Measurements from ENCODE around the gene DSP. TPM values are rescaled to one million over a fixed set of nuclear protein-coding genes. Genes with fewer than 3 reads are reported as not detected.

Gene DSP
- total RNA-seq, 1 experiment from 2014 or later, result 76.1 TPM

- Mint-ChIP-seq H3K36me3 (0 out of 2 replicates have a peak, but pooled peaks cover 3% of the 10 kb centered on the region), H3K4me1 (peaks cover 52% of the 10 kb centered on the region), H3K4me3 (no peak overlapping the region), H3K9me3 (no peaks in the 10 kb centered on the region), H3K27me3 (ENCODE audit: low read depth) (peaks cover 7% of the 10 kb centered on the region), H3K27ac (no peak overlapping the region; the same call in 1 of the 2 replicates)
- ChIA-PET POLR2A (no interaction called here), CTCF (interaction anchor here (1.3 kb wide), 1 partner anchor 68 kb away, joined by 5 read pairs; no protein-coding TSS in a partner anchor)
- ATAC-seq (no peak), DNase-seq (ENCODE audit: low spot score) (no peak)
- TF ChIP-seq KAT7 (CRISPR knock-in tag; IDR thresholded peaks at IDR 0.05; ENCODE audit: borderline replicate concordance) (no peak), MXD4 (CRISPR knock-in tag; IDR thresholded peaks at IDR 0.05; ENCODE audit: borderline replicate concordance) (no peak), HMGA2 (CRISPR knock-in tag; IDR thresholded peaks at IDR 0.05) (no peak), PREB (CRISPR knock-in tag; IDR thresholded peaks at IDR 0.05; ENCODE audit: borderline replicate concordance) (no peak), USF2 (CRISPR knock-in tag; IDR thresholded peaks at IDR 0.05) (no peak), ZNF396 (CRISPR knock-in tag; IDR thresholded peaks at IDR 0.05; ENCODE audit: borderline replicate concordance) (no peak), ZNF138 (CRISPR knock-in tag; conservative IDR thresholded peaks at IDR 0.05) (no peak), ATF1 (CRISPR knock-in tag; IDR thresholded peaks at IDR 0.05) (no peak), ZNF121 (CRISPR knock-in tag; IDR thresholded peaks at IDR 0.05) (no peak), ESRRA (CRISPR knock-in tag; IDR thresholded peaks at IDR 0.05; ENCODE audit: borderline replicate concordance) (no peak), ZNF263 (CRISPR knock-in tag; IDR thresholded peaks at IDR 0.05; ENCODE audit: low read depth) (no peak), NR3C1 (CRISPR knock-in tag; conservative IDR thresholded peaks at IDR 0.05; ENCODE audit: low read depth) (no peak), SMAD4 (CRISPR knock-in tag; IDR thresholded peaks at IDR 0.05) (no peak), ZNF671 (CRISPR knock-in tag; IDR thresholded peaks at IDR 0.05) (no peak), NFE2L1 (CRISPR knock-in tag; IDR thresholded peaks at IDR 0.05) (no peak), STAT6 (CRISPR knock-in tag; conservative IDR thresholded peaks at IDR 0.05; ENCODE audit: low read depth) (no peak), IRF2 (CRISPR knock-in tag; IDR thresholded peaks at IDR 0.05; ENCODE audit: borderline replicate concordance, low read depth) (no peak), TCF7 (CRISPR knock-in tag; IDR thresholded peaks at IDR 0.05; ENCODE audit: low read depth) (no peak)
- TF ChIP-seq, protein P1, sequence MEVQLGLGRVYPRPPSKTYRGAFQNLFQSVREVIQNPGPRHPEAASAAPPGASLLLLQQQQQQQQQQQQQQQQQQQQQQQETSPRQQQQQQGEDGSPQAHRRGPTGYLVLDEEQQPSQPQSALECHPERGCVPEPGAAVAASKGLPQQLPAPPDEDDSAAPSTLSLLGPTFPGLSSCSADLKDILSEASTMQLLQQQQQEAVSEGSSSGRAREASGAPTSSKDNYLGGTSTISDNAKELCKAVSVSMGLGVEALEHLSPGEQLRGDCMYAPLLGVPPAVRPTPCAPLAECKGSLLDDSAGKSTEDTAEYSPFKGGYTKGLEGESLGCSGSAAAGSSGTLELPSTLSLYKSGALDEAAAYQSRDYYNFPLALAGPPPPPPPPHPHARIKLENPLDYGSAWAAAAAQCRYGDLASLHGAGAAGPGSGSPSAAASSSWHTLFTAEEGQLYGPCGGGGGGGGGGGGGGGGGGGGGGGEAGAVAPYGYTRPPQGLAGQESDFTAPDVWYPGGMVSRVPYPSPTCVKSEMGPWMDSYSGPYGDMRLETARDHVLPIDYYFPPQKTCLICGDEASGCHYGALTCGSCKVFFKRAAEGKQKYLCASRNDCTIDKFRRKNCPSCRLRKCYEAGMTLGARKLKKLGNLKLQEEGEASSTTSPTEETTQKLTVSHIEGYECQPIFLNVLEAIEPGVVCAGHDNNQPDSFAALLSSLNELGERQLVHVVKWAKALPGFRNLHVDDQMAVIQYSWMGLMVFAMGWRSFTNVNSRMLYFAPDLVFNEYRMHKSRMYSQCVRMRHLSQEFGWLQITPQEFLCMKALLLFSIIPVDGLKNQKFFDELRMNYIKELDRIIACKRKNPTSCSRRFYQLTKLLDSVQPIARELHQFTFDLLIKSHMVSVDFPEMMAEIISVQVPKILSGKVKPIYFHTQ (CRISPR knock-in tag; IDR thresholded peaks at IDR 0.05), result no peak
Measured at GRCh38 chr6:7546896-7547295, 5.4 kb downstream of the DSP start.

DNA sequence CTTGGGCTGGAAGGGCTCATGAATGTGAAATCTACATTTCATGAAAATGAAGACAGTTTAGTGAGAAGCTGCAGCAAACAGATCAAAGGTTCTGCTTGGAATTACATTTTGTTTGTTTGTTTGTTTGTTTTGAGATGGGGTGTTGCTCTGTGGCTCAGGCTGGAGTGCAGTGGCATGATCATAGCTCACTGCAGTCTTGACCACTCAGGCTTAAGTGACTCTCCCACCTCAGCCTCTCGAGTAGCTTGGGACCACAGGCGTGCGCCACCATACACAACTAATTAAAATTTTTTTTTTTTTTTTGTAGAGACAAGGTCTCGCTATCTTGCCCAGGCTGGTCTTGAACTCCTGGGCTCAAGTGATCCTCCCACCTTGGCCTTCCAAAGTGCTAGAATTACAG, 5.8 kb downstream of the DSP start:
- Mint-ChIP-seq H3K4me1 (peaks cover 52% of the 10 kb centered on the region), H3K9me3 (no peaks in the 10 kb centered on the region), H3K36me3 (0 out of 2 replicates have a peak, but pooled peaks cover 3% of the 10 kb centered on the region), H3K27ac (no peak overlapping the region; the same call in 1 of the 2 replicates), H3K4me3 (no peak overlapping the region), H3K27me3 (ENCODE audit: low read depth) (peaks cover 7% of the 10 kb centered on the region)
- DNase-seq (ENCODE audit: low spot score) (no peak), ATAC-seq (no peak)
- POLR2A ChIA-PET, result no interaction called here
- CTCF ChIA-PET, result no interaction called here
- TF ChIP-seq, protein P2, sequence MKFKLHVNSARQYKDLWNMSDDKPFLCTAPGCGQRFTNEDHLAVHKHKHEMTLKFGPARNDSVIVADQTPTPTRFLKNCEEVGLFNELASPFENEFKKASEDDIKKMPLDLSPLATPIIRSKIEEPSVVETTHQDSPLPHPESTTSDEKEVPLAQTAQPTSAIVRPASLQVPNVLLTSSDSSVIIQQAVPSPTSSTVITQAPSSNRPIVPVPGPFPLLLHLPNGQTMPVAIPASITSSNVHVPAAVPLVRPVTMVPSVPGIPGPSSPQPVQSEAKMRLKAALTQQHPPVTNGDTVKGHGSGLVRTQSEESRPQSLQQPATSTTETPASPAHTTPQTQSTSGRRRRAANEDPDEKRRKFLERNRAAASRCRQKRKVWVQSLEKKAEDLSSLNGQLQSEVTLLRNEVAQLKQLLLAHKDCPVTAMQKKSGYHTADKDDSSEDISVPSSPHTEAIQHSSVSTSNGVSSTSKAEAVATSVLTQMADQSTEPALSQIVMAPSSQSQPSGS (CRISPR knock-in tag; IDR thresholded peaks at IDR 0.05; ENCODE audit: borderline replicate concordance, low read depth), result no peak
- TF ChIP-seq ZNF219 (CRISPR knock-in tag; IDR thresholded peaks at IDR 0.05; ENCODE audit: borderline replicate concordance), result no peak
- TF ChIP-seq RELA (CRISPR knock-in tag; IDR thresholded peaks at IDR 0.05; ENCODE audit: borderline replicate concordance), result no peak
- TF ChIP-seq ZBTB21 (CRISPR knock-in tag; IDR thresholded peaks at IDR 0.05; ENCODE audit: borderline replicate concordance), result no peak
- no peak for TF ChIP-seq NFYB (CRISPR knock-in tag; conservative IDR thresholded peaks at IDR 0.05; ENCODE audit: low read depth)
- TF ChIP-seq PREB (CRISPR knock-in tag; IDR thresholded peaks at IDR 0.05; ENCODE audit: borderline replicate concordance), result no peak
- TF ChIP-seq MAX (CRISPR knock-in tag; IDR thresholded peaks at IDR 0.05), result no peak
